Activated CD4-positive, alpha-beta T cell treated with anti-CD3 and anti-CD28 coated beads for 36 hours (primary cell): Measurements from ENCODE around the gene PLEKHG2. TPM values are rescaled to one million over a fixed set of nuclear protein-coding genes. Genes with fewer than 3 reads are reported as not detected.

Experiments used
- ATAC-seq: fragments of 200-7000 bp; cut with Tn5 transposase; one replicate; pipeline ENCODE4 v1.10.0; 2021; ENCODE audit warnings: mild to moderate bottlenecking, moderate library complexity
- CTCF ChIA-PET: fragments of 350-600 bp; sonication (Branson Sonifier 250); formaldehyde crosslinking; loops from one replicate; lab custom pipeline; 2021; ENCODE audit warnings: antibody characterized with exemption; lab: Charles Lee
- POLR2A ChIA-PET: fragments of 350-600 bp; sonication (Branson Sonifier 250); formaldehyde crosslinking; loops from one replicate; lab custom pipeline; 2021; ENCODE audit warnings: antibody characterized with exemption, inconsistent platforms; lab: Charles Lee
- DNase-seq: peaks from one replicate; pipeline ENCODE4 v3.0.0-alpha.2; 2020
- H3K27ac Mint-ChIP-seq: one replicate; pipeline ENCODE4 v1.8.0; 2021; ENCODE audit warnings: mixed read lengths
- H3K27me3 Mint-ChIP-seq: one replicate; pipeline ENCODE4 v1.8.0; 2021; ENCODE audit warnings: mixed read lengths
- H3K36me3 Mint-ChIP-seq: one replicate; pipeline ENCODE4 v1.8.0; 2021; ENCODE audit warnings: low read depth, mixed read lengths
- H3K4me1 Mint-ChIP-seq: one replicate; pipeline ENCODE4 v1.8.0; 2021; ENCODE audit warnings: mixed read lengths
- H3K4me3 Mint-ChIP-seq: one replicate; pipeline ENCODE4 v1.8.0; 2021; ENCODE audit warnings: mild to moderate bottlenecking, moderate library complexity, mixed read lengths
- H3K9me3 Mint-ChIP-seq: one replicate; pipeline ENCODE4 v1.8.0; 2021; ENCODE audit warnings: low read depth, mixed read lengths
- intact Hi-C, 2 experiments: fragments of 100-400 bp; cut with DNase I in 1 of 2; cut with micrococcal nuclease in 1 of 2; formaldehyde crosslinking; loops; one replicate each; pipeline versions ENCODE4 v1.14.2 to v1.15.1; 2022 to 2024; cut with DNase I, micrococcal nuclease
- total RNA-seq, 2 experiments: library from RNA; stranded (reverse); gene quantifications; one replicate each; pipeline ENCODE4 v1.2.3, GENCODE V29; 2021

Gene PLEKHG2
- total RNA-seq, 2 experiments from 2014 or later = 46.0 to 65.5 TPM

DNA sequence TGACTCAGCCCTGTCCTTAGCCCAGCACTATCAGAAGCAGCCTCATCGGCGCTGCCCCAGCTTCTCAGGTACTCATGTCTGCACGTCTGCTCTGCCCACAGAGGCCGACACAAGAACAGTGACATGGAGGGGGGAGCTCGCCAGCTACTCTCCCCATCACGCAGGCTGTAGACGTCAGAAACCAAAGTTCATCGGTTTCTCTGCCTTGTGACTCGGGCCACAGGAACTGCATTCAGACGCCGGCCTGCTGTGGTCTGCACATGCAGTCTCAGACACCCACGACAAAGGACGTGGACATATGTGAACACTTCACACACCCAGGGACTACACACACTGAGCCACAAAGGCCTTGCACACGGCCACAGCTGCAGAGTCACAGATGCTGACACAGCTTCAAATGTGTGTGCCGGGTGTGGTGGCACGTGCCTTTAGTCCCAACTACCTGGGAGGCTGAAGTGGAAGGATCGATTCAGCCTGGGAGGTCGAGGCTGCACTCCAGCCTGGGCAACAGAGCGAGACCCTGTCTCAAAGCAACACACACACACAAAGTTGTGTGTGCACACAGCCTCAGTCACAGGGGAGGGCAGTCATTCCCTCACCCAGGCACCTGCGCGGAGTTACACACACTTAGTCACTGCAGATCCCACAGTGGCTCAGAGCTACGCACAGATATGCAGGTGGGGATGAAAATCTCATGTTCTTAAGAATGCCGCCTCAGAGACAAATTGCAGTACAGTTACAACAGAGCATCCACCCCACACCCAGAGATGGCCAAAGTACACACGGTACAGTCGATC is 10.7 kb upstream of the PLEKHG2 start:
- DNase-seq (peak; percentile 92), ATAC-seq (peak; percentile 60)
- peak overlapping the region; percentile 75 for H3K4me3 Mint-ChIP-seq
- peaks cover 12% of the 10 kb centered on the region for H3K36me3 Mint-ChIP-seq
- intact Hi-C loops = loop anchor here (1.0 to 10.0 kb wide), 8 partner anchors 11 to 1213 kb away; partner anchors contain the start of genes DYRK1B (in 1 of the 2), MRPS12 (in 1 of the 2), PLEKHG2 (in 1 of the 2) and RASGRP4 (in 1 of the 2)
- peak overlapping the region; percentile 100 for H3K27ac Mint-ChIP-seq
- POLR2A ChIA-PET = interaction anchor here (0.6 to 2.3 kb wide), 8 partner anchors 10 to 60 kb away, joined by 3 to 34 read pairs (median 7); partner anchors contain the start of genes MED29, PAF1, PLEKHG2 and RPS16
- H3K9me3 Mint-ChIP-seq = no peaks in the 10 kb centered on the region
- CTCF ChIA-PET = interaction anchor here (0.5 to 2.5 kb wide), 7 partner anchors 10 to 180 kb away, joined by 3 to 29 read pairs (median 5); partner anchors contain the start of genes MED29, PAF1, PLEKHG2 and RPS16
- no peaks in the 10 kb centered on the region for H3K27me3 Mint-ChIP-seq
- peaks cover 76% of the 10 kb centered on the region for H3K4me1 Mint-ChIP-seq

- POLR2A ChIA-PET = interaction anchor here (0.6 to 2.3 kb wide), 7 partner anchors 9 to 60 kb away, joined by 3 to 34 read pairs (median 10); partner anchors contain the start of genes MED29, PAF1, PLEKHG2 and RPS16
These were observed 9.8 kb upstream of the PLEKHG2 start for GRCh38 chr19:39402346-39403300.

DNA sequence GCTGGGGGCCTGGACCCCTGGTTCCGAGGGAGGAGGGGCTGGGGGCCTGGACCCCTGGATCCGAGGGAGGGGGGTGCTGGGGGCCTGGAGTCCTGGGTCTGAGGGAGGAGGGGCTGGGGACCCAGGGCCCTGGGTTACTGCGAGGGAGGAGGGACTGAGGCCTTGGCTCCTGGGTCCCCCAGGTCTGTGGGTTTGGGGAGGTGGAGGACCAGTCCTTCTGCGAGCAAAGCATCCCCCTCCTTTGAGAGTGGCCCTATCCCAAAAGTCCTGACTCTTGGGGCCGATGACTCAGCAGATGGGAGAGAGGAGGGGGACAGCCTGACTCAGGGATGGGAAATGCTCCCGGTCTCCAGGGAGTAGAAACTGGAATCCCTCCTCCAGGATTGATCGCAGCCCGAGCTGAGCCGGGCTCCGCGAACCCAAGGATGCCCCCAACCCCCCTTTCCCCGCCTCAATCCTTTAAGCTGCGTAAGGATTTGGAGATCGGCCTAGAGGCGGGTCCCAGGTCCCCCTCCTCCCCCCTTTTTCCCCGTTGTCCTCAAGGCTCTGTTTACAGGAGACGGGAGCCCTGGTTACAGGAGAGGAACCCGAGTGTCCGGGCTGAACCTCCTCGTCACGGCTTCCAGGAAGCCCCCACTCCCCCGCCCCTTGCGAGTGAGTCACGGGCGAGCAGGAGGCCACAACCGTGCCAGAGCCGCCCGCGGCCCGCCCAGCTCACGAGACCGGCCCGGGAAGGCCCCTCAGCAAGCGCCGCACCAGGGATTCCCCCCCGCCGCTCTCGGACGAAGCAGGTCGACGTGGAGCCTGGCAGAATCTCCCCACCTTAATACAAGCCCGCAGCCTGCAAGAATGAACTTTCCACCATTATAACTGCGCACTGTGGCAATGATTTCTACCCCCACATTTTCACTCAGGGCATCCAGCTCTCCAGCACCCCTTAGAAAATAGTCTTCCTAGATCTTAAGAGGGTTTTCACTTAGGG is 8.8 kb upstream of the PLEKHG2 start:
- intact Hi-C loops = loop anchor here in 1 of 2 experiments (2.0 to 10.0 kb wide), 7 partner anchors 27 to 1211 kb away; partner anchors contain the start of genes DYRK1B, MRPS12, RASGRP4 and SARS2
- no peaks in the 10 kb centered on the region for H3K27me3 Mint-ChIP-seq
- ChIA-PET CTCF (interaction anchor here (0.9 to 5.9 kb wide), 2 partner anchors 11 to 13 kb away, joined by 3 to 21 read pairs; partner anchors contain the start of genes MED29 and PAF1), POLR2A (interaction anchor here (0.7 to 1.3 kb wide), 4 partner anchors 11 to 443 kb away, joined by 3 to 5 read pairs (median 3); partner anchors contain the start of gene RPS16)
- peak; percentile 27 for ATAC-seq
- peak overlapping the region; percentile 75 for H3K4me3 Mint-ChIP-seq
- peaks cover 64% of the 10 kb centered on the region for H3K4me1 Mint-ChIP-seq
- no peaks in the 10 kb centered on the region for H3K9me3 Mint-ChIP-seq
- DNase-seq = peak; percentile 98
- peak overlapping the region; percentile 100 for H3K27ac Mint-ChIP-seq
- H3K36me3 Mint-ChIP-seq = peaks cover 27% of the 10 kb centered on the region

More at GRCh38 chr19:39402346-39403300, 9.8 kb upstream of the PLEKHG2 start:
- peaks cover 73% of the 10 kb centered on the region for H3K4me1 Mint-ChIP-seq
- ATAC-seq (peak; percentile 2), DNase-seq (peak; percentile 93)
- CTCF ChIA-PET = interaction anchor here (0.9 to 2.5 kb wide), 4 partner anchors 9 to 33 kb away, joined by 3 to 29 read pairs (median 12); partner anchors contain the start of genes MED29, PAF1, PLEKHG2 and RPS16
- peaks cover 21% of the 10 kb centered on the region for H3K36me3 Mint-ChIP-seq
- H3K9me3 Mint-ChIP-seq = no peaks in the 10 kb centered on the region
- peak overlapping the region; percentile 75 for H3K4me3 Mint-ChIP-seq
- intact Hi-C loops = loop anchor here (1.0 to 10.0 kb wide), 8 partner anchors 10 to 1212 kb away; partner anchors contain the start of genes DYRK1B (in 1 of the 2), MRPS12 (in 1 of the 2), PLEKHG2 (in 1 of the 2) and RASGRP4 (in 1 of the 2)
- no peaks in the 10 kb centered on the region for H3K27me3 Mint-ChIP-seq
- H3K27ac Mint-ChIP-seq = peak overlapping the region; percentile 100

GRCh38 chr19:39405261-39405957 is 7.1 kb upstream of the PLEKHG2 start:
- Mint-ChIP-seq H3K4me3 (peak overlapping the region; percentile 73), H3K36me3 (peaks cover 26% of the 10 kb centered on the region), H3K27me3 (no peaks in the 10 kb centered on the region), H3K4me1 (peaks cover 50% of the 10 kb centered on the region), H3K9me3 (no peaks in the 10 kb centered on the region), H3K27ac (peak overlapping the region; percentile 70)
- DNase-seq (no peak), ATAC-seq (no peak)
- ChIA-PET POLR2A (interaction anchor here (0.7 to 1.3 kb wide), 3 partner anchors 13 to 1188 kb away, joined by 3 to 4 read pairs (median 4); partner anchors contain the start of gene RPS16), CTCF (interaction anchor here (4.6 to 5.9 kb wide), 2 partner anchors 8 to 14 kb away, joined by 21 to 34 read pairs; partner anchors contain the start of genes MED29 and PAF1)
- intact Hi-C loops = loop anchor here in 1 of 2 experiments (10.0 kb wide), 1 partner anchor 1209 kb away; no protein-coding TSS in a partner anchor

- peak overlapping the region; percentile 73 for H3K4me3 Mint-ChIP-seq
- intact Hi-C loops = loop anchor here in 1 of 2 experiments (10.0 kb wide), 1 partner anchor 1209 kb away; no protein-coding TSS in a partner anchor
- peaks cover 27% of the 10 kb centered on the region for H3K36me3 Mint-ChIP-seq
- DNase-seq (peak; percentile 93), ATAC-seq (peak; percentile 7)
- peaks cover 51% of the 10 kb centered on the region for H3K4me1 Mint-ChIP-seq
- CTCF ChIA-PET = interaction anchor here (4.6 to 5.9 kb wide), 2 partner anchors 8 to 15 kb away, joined by 21 to 34 read pairs; partner anchors contain the start of genes MED29 and PAF1
- POLR2A ChIA-PET = interaction anchor here (0.7 to 4.0 kb wide), 6 partner anchors 8 to 540 kb away, joined by 3 to 42 read pairs (median 6); partner anchors contain the start of genes MED29, PAF1, RPS16 and SAMD4B
- H3K27ac Mint-ChIP-seq = peak overlapping the region; percentile 88
- no peaks in the 10 kb centered on the region for H3K27me3 Mint-ChIP-seq
- no peaks in the 10 kb centered on the region for H3K9me3 Mint-ChIP-seq
These were observed 6.4 kb upstream of the PLEKHG2 start for GRCh38 chr19:39405958-39406655.

GRCh38 chr19:39406656-39407409 is 5.6 kb upstream of the PLEKHG2 start, which contains the start of gene ZFP36:
Gene ZFP36 (plus strand): TSS chr19:39406847. CDS start chr19:39406905, 58 bp downstream.
- Mint-ChIP-seq H3K4me3 (peak within 1 kb of the TSS; percentile 73), H3K36me3 (peaks cover 31% of the 10 kb centered on the region), H3K27me3 (no peaks in the 10 kb centered on the region), H3K4me1 (peaks cover 50% of the 10 kb centered on the region), H3K27ac (peak within 1 kb of the TSS; percentile 96), H3K9me3 (no peaks in the 10 kb centered on the region)
- ATAC-seq = peak; percentile 31
- ChIA-PET POLR2A (interaction anchor here (0.7 to 4.0 kb wide), 6 partner anchors 9 to 541 kb away, joined by 3 to 42 read pairs (median 6); partner anchors contain the start of genes MED29, PAF1, RPS16 and SAMD4B), CTCF (interaction anchor here (4.6 to 5.9 kb wide), 2 partner anchors 9 to 16 kb away, joined by 21 to 34 read pairs; partner anchors contain the start of genes MED29 and PAF1)
- intact Hi-C loops = loop anchor here in 1 of 2 experiments (10.0 kb wide), 1 partner anchor 1208 kb away; no protein-coding TSS in a partner anchor
- DNase-seq = peak; percentile 93

- H3K27me3 Mint-ChIP-seq = no peaks in the 10 kb centered on the region
- no peaks in the 10 kb centered on the region for H3K9me3 Mint-ChIP-seq
- ChIA-PET POLR2A (interaction anchor here (1.1 to 4.0 kb wide), 4 partner anchors 10 to 65 kb away, joined by 3 to 42 read pairs (median 11); partner anchors contain the start of genes MED29, PAF1, RPS16 and SAMD4B), CTCF (interaction anchor here (4.6 to 5.9 kb wide), 2 partner anchors 10 to 16 kb away, joined by 21 to 34 read pairs; partner anchors contain the start of genes MED29 and PAF1)
- no peak for ATAC-seq
- no peak for DNase-seq
- peak overlapping the region; percentile 73 for H3K4me3 Mint-ChIP-seq
- peak overlapping the region; percentile 96 for H3K27ac Mint-ChIP-seq
- peaks cover 34% of the 10 kb centered on the region for H3K36me3 Mint-ChIP-seq
- intact Hi-C loops = loop anchor here in 1 of 2 experiments (10.0 kb wide), 1 partner anchor 1207 kb away; no protein-coding TSS in a partner anchor
- peaks cover 45% of the 10 kb centered on the region for H3K4me1 Mint-ChIP-seq
These were observed 5.1 kb upstream of the PLEKHG2 start for GRCh38 chr19:39407410-39407659.
